ES-I3 (cell line): ENCODE measurements around the gene PXYLP1.
"Not testable (repeated sequence)": the region's sequence is repeated elsewhere in the genome, so short reads cannot be mapped to it uniquely, and the experiment has no call there.

Experiments
- H3K36me3 ChIP-seq: 2 replicates; pipeline ENCODE4 v1.6.1; 2013; ENCODE audit warnings: mild to moderate bottlenecking, low read length, control low read depth, moderate library complexity; ENCODE audit not compliant: insufficient read depth
- H3K4me1 ChIP-seq: 2 replicates; pipeline ENCODE4 v1.6.1; 2013; ENCODE audit warnings: mild to moderate bottlenecking, control low read depth, low read length; ENCODE audit not compliant: insufficient read depth
- H3K9ac ChIP-seq: 2 replicates; pipeline ENCODE4 v1.6.1; 2013; ENCODE audit warnings: low read depth, mild to moderate bottlenecking, low read length, moderate library complexity
- H3K9me3 ChIP-seq: 2 replicates; pipeline ENCODE4 v1.6.1; 2013; ENCODE audit warnings: mild to moderate bottlenecking, low read length, moderate library complexity; ENCODE audit not compliant: control insufficient read depth, insufficient read depth

PXYLP1 gene, protein sequence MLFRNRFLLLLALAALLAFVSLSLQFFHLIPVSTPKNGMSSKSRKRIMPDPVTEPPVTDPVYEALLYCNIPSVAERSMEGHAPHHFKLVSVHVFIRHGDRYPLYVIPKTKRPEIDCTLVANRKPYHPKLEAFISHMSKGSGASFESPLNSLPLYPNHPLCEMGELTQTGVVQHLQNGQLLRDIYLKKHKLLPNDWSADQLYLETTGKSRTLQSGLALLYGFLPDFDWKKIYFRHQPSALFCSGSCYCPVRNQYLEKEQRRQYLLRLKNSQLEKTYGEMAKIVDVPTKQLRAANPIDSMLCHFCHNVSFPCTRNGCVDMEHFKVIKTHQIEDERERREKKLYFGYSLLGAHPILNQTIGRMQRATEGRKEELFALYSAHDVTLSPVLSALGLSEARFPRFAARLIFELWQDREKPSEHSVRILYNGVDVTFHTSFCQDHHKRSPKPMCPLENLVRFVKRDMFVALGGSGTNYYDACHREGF

DNA sequence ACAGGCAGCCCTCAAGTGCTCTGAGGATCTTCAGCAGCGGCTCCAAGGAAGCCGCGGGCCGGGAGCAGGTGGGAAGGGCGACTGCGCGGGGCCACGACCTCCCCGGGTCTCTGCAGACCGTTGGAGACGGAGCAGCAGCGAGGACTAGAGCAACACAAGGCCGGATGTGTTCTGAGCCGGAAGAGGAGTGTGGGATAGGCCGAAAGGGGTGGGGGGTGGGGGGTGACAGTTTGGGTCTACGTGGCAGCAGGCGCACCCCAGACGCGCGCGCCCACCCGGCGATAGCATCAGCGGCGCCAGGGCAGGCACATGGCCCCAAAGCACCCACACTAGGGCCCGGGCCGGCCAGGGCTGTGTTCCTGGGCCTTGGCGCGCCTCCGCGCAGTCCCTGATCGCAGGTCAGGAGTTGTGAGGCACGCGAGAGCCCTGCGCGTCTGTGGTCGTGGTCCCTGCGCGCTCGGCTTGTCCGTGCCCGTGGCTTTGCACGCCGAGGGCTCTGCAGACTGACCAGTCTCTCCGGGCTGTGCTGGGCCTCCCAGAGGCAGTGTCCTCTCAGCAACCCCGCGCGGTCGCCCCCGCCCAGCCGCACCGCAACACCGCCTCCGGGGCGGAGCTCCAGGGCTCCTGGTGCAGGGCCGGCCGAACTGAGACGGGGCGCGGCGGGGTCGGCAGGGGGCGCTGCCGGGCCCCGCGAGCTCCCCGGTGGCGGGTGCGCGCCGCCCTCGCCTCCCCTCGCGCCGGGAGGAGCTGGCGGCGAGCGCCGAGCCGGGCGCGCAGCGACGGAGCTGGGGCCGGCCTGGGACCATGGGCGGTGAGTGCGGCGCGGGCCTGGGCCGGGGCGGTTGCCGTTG lies at the start of gene PXYLP1:
TSS of gene PXYLP1 (plus strand) at position 725 of the 851 bp plus-strand sequence. CDS start 28,351 bp downstream, outside the sequence.
- Histone ChIP-seq H3K9ac (peak within 1 kb of the TSS; percentile 87), H3K9me3 (no peaks in the 10 kb centered on the region), H3K36me3 (no peaks in the 10 kb centered on the region), H3K4me1 (peaks cover 9% of the 10 kb centered on the region; the same call in 1 of the 2 replicates)

DNA sequence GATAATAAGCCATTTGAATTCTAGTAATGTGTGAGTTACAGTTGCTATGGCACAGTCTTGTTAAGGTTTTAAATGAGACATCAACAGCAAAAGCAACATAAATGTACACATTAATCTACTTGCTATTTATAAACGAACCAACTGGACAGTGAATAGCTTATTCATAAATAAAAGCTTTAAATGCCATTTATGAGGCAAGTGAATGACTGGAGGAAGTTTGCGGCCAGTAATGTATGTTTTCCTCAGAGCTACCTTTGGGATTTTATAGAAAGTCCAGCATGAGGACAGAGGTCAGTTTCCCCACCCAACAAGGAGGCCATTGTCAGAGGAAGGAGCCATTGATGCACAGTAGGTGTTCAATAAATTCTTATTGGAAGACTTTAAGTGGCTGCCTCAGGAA lies 48.0 kb upstream of the PXYLP1 start:
- Histone ChIP-seq H3K9me3 (no peaks in the 10 kb centered on the region; the same call in 1 of the 2 replicates), H3K9ac (no peak overlapping the region), H3K4me1 (no peaks in the 10 kb centered on the region), H3K36me3 (no peaks in the 10 kb centered on the region)

DNA sequence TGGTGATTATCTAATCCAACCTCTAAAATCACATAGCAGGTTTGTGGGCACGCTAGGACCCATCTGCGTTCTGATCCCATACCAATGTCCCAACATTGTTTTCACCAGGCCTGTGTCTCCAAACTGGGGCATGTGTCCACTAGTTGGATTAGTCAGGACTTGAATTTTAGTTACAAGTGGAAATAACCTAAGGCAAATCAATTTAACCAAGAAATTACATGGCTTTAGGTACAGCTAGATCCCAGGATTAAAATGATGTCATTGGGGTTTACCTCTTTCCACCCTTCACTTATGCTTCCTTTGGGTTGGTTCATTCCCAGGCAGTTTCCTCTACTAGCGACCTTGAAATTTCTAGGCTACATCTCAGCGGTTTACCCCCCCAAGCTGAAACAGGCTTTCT lies 47.2 kb upstream of the PXYLP1 start:
- Histone ChIP-seq H3K36me3 (no peaks in the 10 kb centered on the region), H3K9me3 (no peaks in the 10 kb centered on the region; the same call in 1 of the 2 replicates), H3K4me1 (no peaks in the 10 kb centered on the region), H3K9ac (no peak overlapping the region)

DNA sequence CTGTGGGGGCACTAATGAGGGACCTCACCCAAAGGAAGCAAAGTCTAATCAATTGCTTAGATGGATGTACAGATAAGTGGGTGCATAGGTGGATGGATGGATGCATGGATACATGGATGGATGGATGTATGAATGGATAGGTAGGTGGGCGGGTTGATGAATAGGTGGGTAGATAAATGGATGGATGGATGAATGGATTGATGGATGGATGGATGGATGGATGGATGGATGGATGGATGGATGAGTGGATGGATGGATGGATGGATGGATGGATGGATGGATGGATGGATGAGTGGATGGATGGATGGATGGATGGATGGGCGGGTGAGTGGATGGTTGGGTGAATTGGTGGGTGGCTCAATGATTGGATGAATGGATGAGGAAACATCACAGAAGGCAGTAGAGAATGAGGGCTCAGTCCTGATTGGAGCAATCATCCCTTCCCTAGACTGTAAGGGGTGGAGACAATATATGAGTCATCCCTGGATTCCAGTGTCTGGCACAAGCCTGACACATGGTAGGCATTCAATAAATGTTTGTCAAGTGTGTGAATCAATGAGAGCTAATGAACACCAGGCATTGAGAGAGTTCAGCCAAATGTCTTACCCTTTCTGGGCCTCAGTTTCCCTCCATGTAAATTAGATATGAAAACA lies 40.4 kb upstream of the PXYLP1 start:
- Histone ChIP-seq H3K4me1 (no peaks in the 10 kb centered on the region), H3K9ac (no peak overlapping the region), H3K9me3 (no peaks in the 10 kb centered on the region), H3K36me3 (no peaks in the 10 kb centered on the region)

DNA sequence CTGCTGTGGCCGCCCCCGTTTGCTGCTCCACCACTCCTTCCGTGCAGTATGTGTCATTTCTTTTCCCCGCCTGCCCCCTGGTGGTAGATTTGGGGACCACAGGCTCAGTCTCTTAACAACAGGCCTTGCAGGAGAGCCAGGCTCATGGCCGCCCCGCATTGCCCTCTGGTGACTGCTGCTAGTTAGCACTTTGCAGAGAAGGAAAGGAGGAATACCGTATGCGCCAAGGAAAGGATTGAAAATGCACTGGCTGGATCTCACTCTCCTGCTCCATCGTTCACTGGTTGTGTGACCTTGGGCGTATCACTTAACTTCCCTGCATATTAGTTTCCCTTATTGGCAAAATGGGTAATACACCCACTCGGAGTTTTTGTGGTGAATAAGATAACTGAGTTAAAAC lies 39.3 kb upstream of the PXYLP1 start:
- no peak overlapping the region for H3K9ac ChIP-seq
- H3K4me1 ChIP-seq: no peaks in the 10 kb centered on the region
- H3K9me3 ChIP-seq: no peaks in the 10 kb centered on the region

DNA sequence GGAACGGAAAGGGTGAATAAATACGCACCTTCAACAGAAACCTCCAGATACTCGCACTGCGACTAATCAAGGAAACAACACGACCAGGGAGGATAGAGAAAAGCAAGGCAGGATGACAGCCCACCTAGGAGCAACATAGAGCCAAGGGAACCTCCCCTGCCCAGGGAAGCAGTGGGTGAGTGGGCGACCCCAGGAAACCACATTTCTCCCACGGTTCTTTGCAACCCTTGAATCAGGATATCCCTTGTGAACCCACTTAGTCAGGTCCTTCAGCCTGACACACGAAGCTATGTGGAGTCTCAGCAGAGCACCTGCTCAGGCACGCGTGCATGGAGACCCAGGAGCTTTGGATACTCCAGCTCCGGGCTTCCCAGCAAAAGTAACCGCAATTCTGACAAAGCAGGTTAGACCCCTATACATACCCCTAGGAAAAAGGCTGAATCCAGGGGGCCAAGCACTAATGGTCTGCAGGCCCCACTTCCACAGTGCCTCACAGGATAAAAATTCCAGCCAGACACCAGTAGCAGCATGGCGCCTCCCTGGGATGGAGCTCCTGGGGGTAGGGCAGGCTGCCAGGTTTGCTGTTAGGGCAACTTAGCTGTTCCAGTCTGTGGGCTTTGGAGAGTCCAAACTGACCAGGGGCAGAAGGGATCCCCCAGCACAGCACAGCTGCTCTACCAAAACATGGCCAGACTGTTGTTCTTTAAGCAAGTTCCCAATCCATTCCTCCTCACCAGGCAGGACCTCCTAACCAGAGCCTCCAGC lies 38.4 kb upstream of the PXYLP1 start:
- Histone ChIP-seq H3K36me3 (no peaks in the 10 kb centered on the region), H3K4me1 (no peaks in the 10 kb centered on the region), H3K9ac (no peak overlapping the region), H3K9me3 (no peaks in the 10 kb centered on the region)

More for the DNA sequence above, 39.3 kb upstream of the PXYLP1 start:
- no peaks in the 10 kb centered on the region for H3K36me3 ChIP-seq

DNA sequence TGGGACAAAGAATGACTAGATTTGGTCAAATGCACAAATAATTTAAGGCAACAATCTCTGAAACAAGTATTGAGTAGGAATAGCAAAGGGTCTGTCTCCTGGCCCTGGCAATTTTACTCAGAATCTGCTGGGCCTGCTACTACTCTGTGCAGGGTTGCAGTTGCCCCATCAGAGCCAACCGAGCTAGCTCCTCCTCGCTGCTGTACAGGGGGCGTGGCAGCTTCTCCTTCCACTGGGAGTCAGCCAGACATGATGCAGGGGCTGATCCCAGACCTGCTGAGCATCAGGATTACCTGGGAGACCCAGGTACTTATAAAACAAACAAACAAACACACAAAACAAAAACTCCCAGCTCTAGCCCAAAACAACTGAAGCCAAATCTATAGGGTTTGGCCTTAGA lies 30.5 kb upstream of the PXYLP1 start:
- no peaks in the 10 kb centered on the region for H3K36me3 ChIP-seq
- no peak overlapping the region for H3K9ac ChIP-seq
- H3K9me3 ChIP-seq: no peaks in the 10 kb centered on the region
- no peaks in the 10 kb centered on the region for H3K4me1 ChIP-seq

DNA sequence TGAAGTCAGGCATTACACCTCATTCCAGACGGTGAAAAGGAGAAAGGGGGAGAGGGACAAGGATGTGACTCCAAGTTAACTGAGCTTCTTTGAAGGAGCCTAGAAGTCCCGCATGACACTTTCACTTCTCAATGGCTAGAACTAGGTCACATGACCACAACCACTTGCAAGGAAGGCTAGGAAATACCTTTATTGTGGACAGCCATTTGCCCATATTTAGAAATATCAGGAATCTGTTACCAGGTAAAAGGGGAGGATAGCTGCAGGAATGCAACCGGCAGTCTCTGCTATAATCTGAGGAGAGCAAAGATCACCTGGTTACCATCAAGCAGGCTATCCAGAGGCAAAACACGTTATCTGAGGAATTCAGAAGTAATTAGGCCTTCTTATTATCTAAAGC lies 28.9 kb upstream of the PXYLP1 start:
- H3K4me1 ChIP-seq: no peaks in the 10 kb centered on the region
- no peak overlapping the region for H3K9ac ChIP-seq

DNA sequence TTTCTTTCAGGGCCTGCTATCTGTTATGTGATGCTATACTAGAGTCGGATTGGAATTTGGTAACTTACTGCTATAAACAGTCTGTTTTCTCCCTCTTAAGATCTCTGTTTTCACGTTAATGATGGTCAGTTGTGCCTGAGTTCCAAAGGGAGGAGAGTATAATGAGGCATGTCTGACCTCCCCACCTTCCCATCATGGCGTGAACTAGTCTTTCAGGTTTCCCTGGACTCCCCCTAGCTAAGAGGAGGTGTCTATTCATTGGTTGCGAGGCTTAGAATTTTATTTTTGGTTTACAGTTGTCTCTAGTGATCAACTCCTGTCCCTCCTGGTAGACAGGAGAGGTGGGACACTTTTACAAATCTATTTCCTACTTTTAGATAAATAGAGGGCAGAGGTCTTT lies 27.8 kb upstream of the PXYLP1 start:
- no peaks in the 10 kb centered on the region for H3K9me3 ChIP-seq
- no peaks in the 10 kb centered on the region for H3K36me3 ChIP-seq
- H3K4me1 ChIP-seq: no peaks in the 10 kb centered on the region
- H3K9ac ChIP-seq: no peak overlapping the region

More for the DNA sequence above, 28.9 kb upstream of the PXYLP1 start:
- no peaks in the 10 kb centered on the region for H3K36me3 ChIP-seq
- no peaks in the 10 kb centered on the region for H3K9me3 ChIP-seq

DNA sequence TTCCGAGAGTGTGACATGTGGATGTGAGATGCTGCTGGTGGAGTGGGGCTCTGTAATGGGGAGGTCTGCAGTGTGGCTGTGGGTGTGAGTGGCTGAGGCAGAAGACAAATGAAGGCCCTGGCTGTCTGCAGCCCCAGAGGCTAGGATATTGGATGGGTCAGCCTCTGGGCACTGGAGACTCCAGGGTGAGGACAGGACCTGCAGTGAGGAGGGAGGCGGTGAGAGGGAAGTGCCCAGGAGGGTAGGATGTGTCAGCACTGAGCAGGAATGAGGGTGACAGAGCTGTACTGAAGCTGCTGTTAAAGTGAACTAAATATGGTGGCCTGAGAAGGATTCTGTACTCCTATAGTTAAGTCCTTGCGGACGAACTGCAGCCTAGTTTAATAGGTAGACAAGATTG lies 27.3 kb upstream of the PXYLP1 start:
- H3K9me3 ChIP-seq: no peaks in the 10 kb centered on the region
- no peak overlapping the region for H3K9ac ChIP-seq
- no peaks in the 10 kb centered on the region for H3K36me3 ChIP-seq
- H3K4me1 ChIP-seq: no peaks in the 10 kb centered on the region

DNA sequence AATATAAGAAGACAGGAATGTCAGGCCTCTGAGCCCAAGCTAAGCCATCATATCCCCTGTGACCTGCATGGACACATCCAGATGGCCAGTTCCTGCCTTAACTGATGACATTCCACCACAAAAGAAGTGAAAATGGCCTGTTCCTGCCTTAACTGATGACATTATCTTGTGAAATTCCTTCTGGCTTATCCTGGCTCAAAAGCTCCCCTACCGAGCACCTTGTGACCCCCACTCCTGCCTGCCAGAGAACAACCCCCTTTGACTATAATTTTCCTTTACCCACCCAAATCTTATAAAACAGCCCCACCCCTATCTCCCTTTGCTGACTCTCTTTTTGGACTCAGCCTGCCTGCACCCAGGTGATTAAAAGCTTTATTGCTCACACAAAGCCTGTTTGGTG lies 20.3 kb upstream of the PXYLP1 start:
- not testable (repeated sequence) for H3K9me3 ChIP-seq, H3K9ac ChIP-seq, H3K36me3 ChIP-seq, H3K4me1 ChIP-seq

DNA sequence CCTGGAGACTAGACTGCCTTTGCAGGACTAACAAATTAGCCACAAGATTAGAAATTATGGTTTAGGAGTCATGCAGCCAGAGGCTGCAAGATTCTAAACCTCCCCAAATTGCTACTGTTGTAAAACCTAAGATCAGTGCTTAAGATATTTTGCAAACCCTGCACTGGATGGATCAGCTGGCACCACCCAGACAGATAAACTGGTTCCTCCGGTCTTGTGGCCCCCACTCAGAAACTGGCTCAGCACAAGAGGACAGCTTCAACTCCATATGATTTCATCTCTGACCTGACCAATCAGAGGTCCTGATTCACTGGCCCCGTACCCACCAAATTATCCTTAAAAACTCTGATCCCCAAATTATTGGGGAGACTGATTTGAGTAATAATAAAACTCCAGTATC lies 19.5 kb upstream of the PXYLP1 start:
- 0 out of 2 replicates have a peak, but pooled peaks cover 2% of the 10 kb centered on the region for H3K4me1 ChIP-seq
- H3K36me3 ChIP-seq: no peaks in the 10 kb centered on the region
- no peak overlapping the region for H3K9ac ChIP-seq
- H3K9me3 ChIP-seq: no peaks in the 10 kb centered on the region

DNA sequence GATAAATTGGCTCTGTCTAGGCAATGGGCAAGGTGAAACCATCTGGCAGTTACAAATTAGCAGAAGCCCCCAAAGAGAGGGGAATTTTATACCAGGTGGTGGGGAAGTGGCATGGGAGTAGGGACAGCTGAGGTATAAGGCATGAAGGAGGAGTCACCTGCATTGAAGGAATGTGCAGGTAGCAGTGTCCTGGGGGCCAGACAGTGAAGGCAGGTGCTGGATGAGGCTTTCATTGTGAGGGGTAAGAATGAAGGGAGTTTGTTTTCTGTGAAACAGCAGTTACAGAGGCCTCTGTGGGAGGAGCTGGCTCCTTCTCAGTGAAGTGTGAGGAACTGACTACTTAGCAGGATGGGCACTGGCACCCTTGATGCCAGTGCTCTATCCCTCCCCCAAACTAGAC lies 19.1 kb upstream of the PXYLP1 start:
- Histone ChIP-seq H3K36me3 (no peaks in the 10 kb centered on the region), H3K4me1 (0 out of 2 replicates have a peak, but pooled peaks cover 4% of the 10 kb centered on the region), H3K9ac (no peak overlapping the region), H3K9me3 (no peaks in the 10 kb centered on the region)

DNA sequence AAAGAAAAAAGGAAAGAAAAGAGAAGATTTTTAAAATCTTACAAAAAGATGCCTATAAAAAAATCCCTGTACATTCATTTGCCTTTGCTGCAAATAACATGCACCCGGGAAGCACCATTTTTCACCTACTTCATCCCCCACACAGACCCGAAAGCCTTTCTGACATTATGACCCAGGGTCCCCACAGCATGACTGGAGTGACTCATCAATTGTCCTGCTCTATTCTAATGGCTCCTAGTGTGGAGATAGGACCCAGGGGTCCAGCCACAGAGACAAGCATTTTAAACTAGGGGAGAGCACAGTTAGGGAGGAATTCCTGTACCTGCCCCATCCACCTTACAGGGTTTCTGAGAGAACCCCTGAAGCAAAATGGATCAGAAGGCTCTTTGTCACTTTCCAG lies 14.7 kb upstream of the PXYLP1 start:
- no peaks in the 10 kb centered on the region for H3K9me3 ChIP-seq
- 0 out of 2 replicates have a peak, but pooled peaks cover 4% of the 10 kb centered on the region for H3K4me1 ChIP-seq
- H3K36me3 ChIP-seq: no peaks in the 10 kb centered on the region
- H3K9ac ChIP-seq: no peak overlapping the region
